ENCODE data around the gene MAS1. TPM values are rescaled to one million over a fixed set of nuclear protein-coding genes. Genes with fewer than 3 reads are reported as not detected.

Gene MAS1
- total and polyA plus RNA-seq, 2 of the 13 experiments (the other 11 are each of a cell fraction or from before 2014, with no cell fraction given), result not detected

DNA sequence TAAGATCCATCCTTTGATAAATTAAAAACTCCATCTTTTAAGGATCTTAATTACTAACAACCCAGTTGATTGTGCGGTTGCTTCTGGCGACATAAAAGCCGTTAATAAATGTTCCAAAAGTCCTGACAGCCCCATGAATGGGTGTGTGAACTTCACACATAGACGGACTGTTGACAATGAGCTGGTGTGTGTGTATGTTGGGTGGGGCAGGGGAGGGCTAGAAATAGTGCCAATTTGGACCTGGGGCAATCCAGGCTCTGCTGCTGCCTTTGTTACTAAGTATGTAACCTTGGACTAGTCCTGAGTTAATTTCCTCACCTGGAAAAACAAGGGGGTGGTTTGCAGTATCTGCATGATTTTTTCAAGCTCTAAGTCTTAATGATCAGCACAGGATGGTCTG, 4.2 kb downstream of the MAS1 start:
- intact Hi-C loops (cut with micrococcal nuclease; ENCODE audit: unreplicated experiment), result no loop called here
- ATAC-seq, result no peak
- no peak for DNase-seq (ENCODE audit: low spot score)
- H3K27ac ChIP-seq (ENCODE audit: extremely low read length, insufficient read depth, low read length), result no peak overlapping the region
- in situ Hi-C loops (cut with HindIII; ENCODE audit: extremely low pct_ligation_motif_present, low pct_unique_long_range_greater_than_20kb), result no loop called here
- H3K4me1 ChIP-seq (ENCODE audit: insufficient read depth, low read length), result no peaks in the 10 kb centered on the region
- ChIA-PET CTCF (ENCODE audit: low intra/inter-chr PET ratio, low total read pairs) (no interaction called here), POLR2A (no interaction called here)
- FAIRE-seq, result no peak
- H3K4me2 ChIP-seq (ENCODE audit: low read depth, low read length), result no peak overlapping the region
- peaks cover 8 to 39% of the 10 kb centered on the region in 2 experiments for H3K27me3 ChIP-seq (ENCODE audit: control insufficient read depth in 1 of 2, insufficient read depth in 2 of 2, low read length in 2 of 2)
- BruUV-seq (replicated peaks), result no TSS peak
- H2AFZ ChIP-seq (ENCODE audit: low read length), result no peak overlapping the region
- no peaks in the 10 kb centered on the region for H3K9me3 ChIP-seq (ENCODE audit: low read length)
- no peak overlapping the region for H3K9ac ChIP-seq (ENCODE audit: insufficient read depth, low read depth, low read length)
- 27% methylated on average over 4 of the region's 4 CpGs for WGBS (ENCODE audit: low lambda C conversion rate)
- H3K79me2 ChIP-seq (ENCODE audit: insufficient read depth, low read length), result no peaks in the 10 kb centered on the region
- no peaks in the 10 kb centered on the region for H4K20me1 ChIP-seq (ENCODE audit: insufficient read depth, low read length)
- H3K4me3 ChIP-seq (replicated peaks in 1 of 3; ENCODE audit: insufficient read depth in 1 of 3, low read depth in 2 of 3, low read length in 3 of 3), result no peak overlapping the region
- H3K36me3 ChIP-seq (replicated peaks in 1 of 2; ENCODE audit: control insufficient read depth in 1 of 2, insufficient read depth in 2 of 2, low read length in 2 of 2), result no peaks in the 10 kb centered on the region
- TF ChIP-seq NR2F1 (CRISPR knock-in tag; IDR thresholded peaks at IDR 0.05) (no peak), CENPBD1 (CRISPR knock-in tag; IDR thresholded peaks at IDR 0.05; ENCODE audit: borderline replicate concordance, low read depth) (no peak), ZXDC (CRISPR knock-in tag; IDR thresholded peaks at IDR 0.05) (no peak), RXRB (CRISPR knock-in tag; IDR thresholded peaks at IDR 0.05; ENCODE audit: borderline replicate concordance) (no peak), ONECUT2 (CRISPR knock-in tag; IDR thresholded peaks at IDR 0.05) (no peak), ZBTB10 (CRISPR knock-in tag; IDR thresholded peaks at IDR 0.05; ENCODE audit: borderline replicate concordance) (no peak)

Data from HepG2 (cell line).